Breast epithelium (tissue), 3 donors: ENCODE data around the gene RPL26.

Source experiments
- POLR2A ChIP-seq: fragments of 450-650 bp; IDR thresholded peaks from one replicate; pipeline ENCODE4 v1.6.1; 2016; ENCODE audit warnings: antibody characterized with exemption, mild to moderate bottlenecking, moderate library complexity
- POLR2AphosphoS5 ChIP-seq, 3 donors: sonication (generic); formaldehyde crosslinking; IDR thresholded peaks; one replicate each; pipeline ENCODE4 v1.6.1; 2017; ENCODE audit warnings: antibody characterized with exemption in 3 of 3
- TF ChIP-seq, protein P1 (sequence below), 3 donors: fragments of 450-650 bp; IDR thresholded peaks; one replicate each; pipeline ENCODE4 v1.5.1; 2016 to 2017; ENCODE audit warnings: antibody characterized with exemption in 3 of 3, mild to moderate bottlenecking in 3 of 3, moderate library complexity in 3 of 3

DNA sequence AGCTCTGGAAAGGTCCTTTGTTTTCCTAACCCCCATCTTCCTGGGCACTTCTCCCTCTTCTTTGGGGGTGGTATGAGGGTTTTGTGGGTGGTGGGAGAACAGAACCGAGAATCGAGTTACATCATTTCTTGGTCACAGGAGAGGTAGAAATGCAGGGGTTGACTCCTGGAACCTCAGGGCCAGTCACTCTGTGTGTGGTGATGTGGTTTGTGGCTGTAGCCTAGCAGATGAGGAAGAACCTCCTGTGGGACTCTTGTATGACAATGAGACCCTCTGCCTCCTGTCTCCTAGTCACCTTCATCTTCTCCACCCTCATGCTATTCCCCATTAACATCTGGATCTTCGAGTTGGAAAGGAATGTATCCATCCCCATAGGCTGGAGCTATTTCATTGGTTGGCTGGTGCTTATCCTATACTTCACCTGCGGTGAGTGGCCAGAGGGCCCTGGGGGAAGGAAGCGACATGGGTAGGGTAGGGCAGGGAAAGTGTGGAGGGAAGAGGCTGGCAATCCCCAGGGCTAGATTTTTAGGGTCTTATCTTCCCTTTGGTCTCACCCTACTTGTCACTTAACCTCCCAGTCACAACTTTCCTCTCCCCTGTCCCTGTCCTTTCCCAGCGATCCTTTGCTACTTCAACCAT, 37.8 kb downstream of the RPL26 start:
- TF ChIP-seq POLR2A (no peak), POLR2AphosphoS5 (IDR thresholded peaks at IDR 0.05) (no peak)
- TF ChIP-seq, protein P1, sequence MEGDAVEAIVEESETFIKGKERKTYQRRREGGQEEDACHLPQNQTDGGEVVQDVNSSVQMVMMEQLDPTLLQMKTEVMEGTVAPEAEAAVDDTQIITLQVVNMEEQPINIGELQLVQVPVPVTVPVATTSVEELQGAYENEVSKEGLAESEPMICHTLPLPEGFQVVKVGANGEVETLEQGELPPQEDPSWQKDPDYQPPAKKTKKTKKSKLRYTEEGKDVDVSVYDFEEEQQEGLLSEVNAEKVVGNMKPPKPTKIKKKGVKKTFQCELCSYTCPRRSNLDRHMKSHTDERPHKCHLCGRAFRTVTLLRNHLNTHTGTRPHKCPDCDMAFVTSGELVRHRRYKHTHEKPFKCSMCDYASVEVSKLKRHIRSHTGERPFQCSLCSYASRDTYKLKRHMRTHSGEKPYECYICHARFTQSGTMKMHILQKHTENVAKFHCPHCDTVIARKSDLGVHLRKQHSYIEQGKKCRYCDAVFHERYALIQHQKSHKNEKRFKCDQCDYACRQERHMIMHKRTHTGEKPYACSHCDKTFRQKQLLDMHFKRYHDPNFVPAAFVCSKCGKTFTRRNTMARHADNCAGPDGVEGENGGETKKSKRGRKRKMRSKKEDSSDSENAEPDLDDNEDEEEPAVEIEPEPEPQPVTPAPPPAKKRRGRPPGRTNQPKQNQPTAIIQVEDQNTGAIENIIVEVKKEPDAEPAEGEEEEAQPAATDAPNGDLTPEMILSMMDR (IDR thresholded peaks at IDR 0.05): no peak
